Suprapubic skin (tissue), 4 donors: Measurements from ENCODE around the gene PTPMT1.

Source experiments
- POLR2A ChIP-seq, 2 donors: fragments of 450-650 bp; IDR thresholded peaks; one replicate each; pipeline ENCODE4 v1.6.1; 2017; ENCODE audit warnings: antibody characterized with exemption in 2 of 2, mild to moderate bottlenecking in 2 of 2, moderate library complexity in 2 of 2
- POLR2AphosphoS5 ChIP-seq, 3 donors: sonication (generic); formaldehyde crosslinking; IDR thresholded peaks; one replicate each; pipeline ENCODE4 v1.6.1; 2017; ENCODE audit warnings: antibody characterized with exemption in 3 of 3
- TF ChIP-seq, protein P1 (sequence below), 2 donors: fragments of 200-600 bp in 1 of 2; fragments of 450-650 bp in 1 of 2; sonication (generic) in 1 of 2; IDR thresholded peaks; one replicate each; pipeline ENCODE4 v1.5.1; 2016 to 2019; ENCODE audit warnings: antibody characterized with exemption in 2 of 2, mild to moderate bottlenecking in 1 of 2, moderate library complexity in 1 of 2

DNA sequence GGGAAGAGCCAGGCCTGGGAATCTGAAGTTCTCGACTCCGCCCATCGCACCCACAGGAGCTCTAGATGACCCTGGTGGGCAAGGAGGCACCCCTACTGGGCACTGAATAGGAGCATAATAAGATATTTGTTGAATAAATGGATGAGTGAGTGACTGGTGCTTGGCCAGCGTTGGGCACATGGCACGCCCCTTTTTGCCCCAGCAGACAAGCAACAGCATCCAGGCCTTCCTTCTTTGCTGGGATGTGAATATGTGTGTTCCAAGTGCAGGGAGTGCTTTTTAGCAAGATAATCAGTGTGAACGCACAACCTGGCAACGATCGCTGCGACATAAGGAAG, 12.0 kb upstream of the PTPMT1 start:
- no peak for TF ChIP-seq POLR2A (IDR thresholded peaks at IDR 0.05)
- no peak for TF ChIP-seq POLR2AphosphoS5 (IDR thresholded peaks at IDR 0.05)
- TF ChIP-seq, protein P1, sequence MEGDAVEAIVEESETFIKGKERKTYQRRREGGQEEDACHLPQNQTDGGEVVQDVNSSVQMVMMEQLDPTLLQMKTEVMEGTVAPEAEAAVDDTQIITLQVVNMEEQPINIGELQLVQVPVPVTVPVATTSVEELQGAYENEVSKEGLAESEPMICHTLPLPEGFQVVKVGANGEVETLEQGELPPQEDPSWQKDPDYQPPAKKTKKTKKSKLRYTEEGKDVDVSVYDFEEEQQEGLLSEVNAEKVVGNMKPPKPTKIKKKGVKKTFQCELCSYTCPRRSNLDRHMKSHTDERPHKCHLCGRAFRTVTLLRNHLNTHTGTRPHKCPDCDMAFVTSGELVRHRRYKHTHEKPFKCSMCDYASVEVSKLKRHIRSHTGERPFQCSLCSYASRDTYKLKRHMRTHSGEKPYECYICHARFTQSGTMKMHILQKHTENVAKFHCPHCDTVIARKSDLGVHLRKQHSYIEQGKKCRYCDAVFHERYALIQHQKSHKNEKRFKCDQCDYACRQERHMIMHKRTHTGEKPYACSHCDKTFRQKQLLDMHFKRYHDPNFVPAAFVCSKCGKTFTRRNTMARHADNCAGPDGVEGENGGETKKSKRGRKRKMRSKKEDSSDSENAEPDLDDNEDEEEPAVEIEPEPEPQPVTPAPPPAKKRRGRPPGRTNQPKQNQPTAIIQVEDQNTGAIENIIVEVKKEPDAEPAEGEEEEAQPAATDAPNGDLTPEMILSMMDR (IDR thresholded peaks at IDR 0.05) = no peak
